ENCODE measurements around the gene MISFA.

DNA sequence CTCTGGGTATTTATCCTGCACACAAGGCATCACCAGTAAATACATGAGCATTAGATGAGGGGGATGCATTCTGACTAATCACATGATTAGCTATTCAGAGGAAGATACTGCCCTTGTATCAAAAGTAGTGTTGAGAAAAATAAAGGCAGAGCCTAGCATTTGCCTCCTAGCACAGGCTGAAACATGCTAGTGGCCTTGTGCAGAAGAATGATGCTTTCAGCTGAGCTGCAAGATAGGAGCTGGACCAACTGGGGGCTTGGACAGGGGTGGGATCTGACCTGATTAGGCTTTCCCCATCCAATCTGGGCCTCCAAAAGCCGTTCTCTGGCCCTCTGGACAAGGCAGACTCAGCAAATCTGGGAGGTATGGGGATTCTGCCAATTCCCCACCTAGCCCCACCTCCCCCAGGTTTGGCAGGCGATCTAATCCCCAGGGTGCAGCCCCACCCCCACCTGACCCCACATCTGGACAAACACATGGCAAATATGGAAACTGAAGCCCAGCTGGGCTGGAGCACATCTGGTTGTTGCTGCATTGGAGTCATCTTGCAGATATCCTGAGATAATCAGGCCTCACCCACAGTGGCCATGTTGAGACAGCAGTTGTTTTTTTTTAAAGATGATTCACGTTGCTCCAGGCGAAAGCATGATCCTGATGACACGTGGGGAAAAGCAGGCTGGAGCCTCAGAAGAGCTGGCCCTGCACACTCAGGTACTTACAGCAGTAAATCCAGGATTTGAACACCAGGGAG, 4.4 kb upstream of the MISFA start:
- TF ChIP-seq TARDBP (IDR thresholded peaks at IDR 0.05) (no peak), ZNF384 (IDR thresholded peaks at IDR 0.05) (no peak), ELF4 (IDR thresholded peaks at IDR 0.05) (no peak), FOXK2 (IDR thresholded peaks at IDR 0.05) (no peak), CTBP1 (IDR thresholded peaks at IDR 0.05; ENCODE audit: borderline replicate concordance) (no peak), SP1 (IDR thresholded peaks at IDR 0.05) (no peak), SUZ12 (IDR thresholded peaks at IDR 0.05) (no peak), FOXM1 (IDR thresholded peaks at IDR 0.05; ENCODE audit: borderline replicate concordance) (no peak), BHLHE40 (IDR thresholded peaks at IDR 0.05; ENCODE audit: borderline replicate concordance) (no peak), ARNT (IDR thresholded peaks at IDR 0.05) (no peak), HDGF (IDR thresholded peaks at IDR 0.05; ENCODE audit: borderline replicate concordance) (no peak), L3MBTL2 (conservative IDR thresholded peaks at IDR 0.05) (no peak), NFRKB (IDR thresholded peaks at IDR 0.05) (no peak)
- TF ChIP-seq, protein P1, sequence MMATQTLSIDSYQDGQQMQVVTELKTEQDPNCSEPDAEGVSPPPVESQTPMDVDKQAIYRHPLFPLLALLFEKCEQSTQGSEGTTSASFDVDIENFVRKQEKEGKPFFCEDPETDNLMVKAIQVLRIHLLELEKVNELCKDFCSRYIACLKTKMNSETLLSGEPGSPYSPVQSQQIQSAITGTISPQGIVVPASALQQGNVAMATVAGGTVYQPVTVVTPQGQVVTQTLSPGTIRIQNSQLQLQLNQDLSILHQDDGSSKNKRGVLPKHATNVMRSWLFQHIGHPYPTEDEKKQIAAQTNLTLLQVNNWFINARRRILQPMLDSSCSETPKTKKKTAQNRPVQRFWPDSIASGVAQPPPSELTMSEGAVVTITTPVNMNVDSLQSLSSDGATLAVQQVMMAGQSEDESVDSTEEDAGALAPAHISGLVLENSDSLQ (IDR thresholded peaks at IDR 0.05): no peak

Measured in HEK293T (cell line).